Neuronal stem cell (in vitro differentiated cells): ENCODE results near the gene MPPED1.

Experiments used
- DNase-seq: peaks from one replicate; pipeline ENCODE4 v3.0.0-alpha.2; 2013; ENCODE audit warnings: low spot score
- H2AFZ ChIP-seq: one replicate; pipeline ENCODE4 v1.6.1; 2013; ENCODE audit warnings: mild to moderate bottlenecking, low read length, inconsistent platforms
- H2AK5ac ChIP-seq: 2 replicates; pipeline ENCODE4 v1.6.1; 2013; ENCODE audit warnings: low read depth, mild to moderate bottlenecking, inconsistent platforms, low read length, moderate library complexity, mixed read lengths
- H2BK120ac ChIP-seq: 2 replicates; pipeline ENCODE4 v1.6.1; 2013; ENCODE audit warnings: low read depth, mild to moderate bottlenecking, inconsistent platforms, low read length, moderate library complexity, mixed read lengths
- H2BK12ac ChIP-seq: one replicate; pipeline ENCODE4 v1.6.1; 2013; ENCODE audit warnings: low read length, inconsistent platforms
- H2BK15ac ChIP-seq: 2 replicates; pipeline ENCODE4 v1.6.1; 2013; ENCODE audit warnings: mild to moderate bottlenecking, low read length, inconsistent platforms, mixed read lengths
- H2BK5ac ChIP-seq: one replicate; pipeline ENCODE4 v1.6.1; 2013; ENCODE audit warnings: inconsistent platforms, mild to moderate bottlenecking, low read length, moderate library complexity
- H3K14ac ChIP-seq: one replicate; pipeline ENCODE4 v1.6.1; 2013; ENCODE audit warnings: low read length, inconsistent platforms
- H3K18ac ChIP-seq: 2 replicates; pipeline ENCODE4 v1.6.1; 2013; ENCODE audit warnings: low read length, inconsistent platforms
- H3K23ac ChIP-seq: 2 replicates; pipeline ENCODE4 v1.6.1; 2013; ENCODE audit warnings: low read depth, mild to moderate bottlenecking, mixed read lengths, low read length, inconsistent platforms; ENCODE audit not compliant: poor library complexity
- H3K27ac ChIP-seq: replicated peaks from 3 replicates; pipeline ENCODE4 v1.5.1; 2013; ENCODE audit warnings: low read length, inconsistent platforms
- H3K27me3 ChIP-seq, 3 experiments: 2 replicates each; pipeline ENCODE4 v1.6.1; 2013; ENCODE audit warnings: low read length in 3 of 3, mild to moderate bottlenecking in 2 of 3, inconsistent platforms in 1 of 3, low read depth in 1 of 3, mixed read lengths in 1 of 3, moderate library complexity in 1 of 3; ENCODE audit not compliant: control insufficient read depth in 3 of 3, insufficient read depth in 3 of 3
- H3K36me3 ChIP-seq, 2 donors: replicated peaks in 1 of 2; 2 replicates each; pipeline ENCODE4 v1.6.1; 2013; ENCODE audit warnings: low read length in 2 of 2; ENCODE audit not compliant: control insufficient read depth in 2 of 2, insufficient read depth in 2 of 2
- H3K4ac ChIP-seq: 2 replicates; pipeline ENCODE4 v1.6.1; 2013; ENCODE audit warnings: inconsistent platforms, mild to moderate bottlenecking, low read length, moderate library complexity
- H3K4me1 ChIP-seq, 2 donors: 1 replicate in 1 of 2; 2 replicates in 1 of 2; pipeline ENCODE4 v1.6.1; 2013; ENCODE audit warnings: low read length in 2 of 2, low read depth in 1 of 2; ENCODE audit not compliant: control insufficient read depth in 2 of 2, insufficient read depth in 1 of 2
- H3K4me2 ChIP-seq: one replicate; pipeline ENCODE4 v1.6.1; 2013; ENCODE audit warnings: mild to moderate bottlenecking, low read length, inconsistent platforms; ENCODE audit not compliant: insufficient read depth, poor library complexity, severe bottlenecking
- H3K4me3 ChIP-seq, 2 donors: 2 replicates each; pipeline ENCODE4 v1.5.1; 2013; ENCODE audit warnings: low read length in 2 of 2, mild to moderate bottlenecking in 2 of 2, inconsistent platforms in 1 of 2, moderate library complexity in 1 of 2
- H3K79me1 ChIP-seq: one replicate; pipeline ENCODE4 v1.6.1; 2013; ENCODE audit warnings: low read depth, mild to moderate bottlenecking, inconsistent platforms, low read length, moderate library complexity
- H3K9ac ChIP-seq: one replicate; pipeline ENCODE4 v1.6.1; 2013; ENCODE audit warnings: mild to moderate bottlenecking, low read depth, low read length, inconsistent platforms; ENCODE audit not compliant: poor library complexity
- H3K9me3 ChIP-seq, 2 donors: replicated peaks in 1 of 2; 2 replicates each; pipeline versions ENCODE3 to v1.6.1; 2013; ENCODE audit warnings: low read length in 2 of 2, mild to moderate bottlenecking in 2 of 2, inconsistent platforms in 1 of 2, low read depth in 1 of 2, mixed read lengths in 1 of 2, moderate library complexity in 1 of 2; ENCODE audit not compliant: control insufficient read depth in 2 of 2, insufficient read depth in 1 of 2
- H4K8ac ChIP-seq: one replicate; pipeline ENCODE4 v1.6.1; 2013; ENCODE audit warnings: low read depth, mild to moderate bottlenecking, inconsistent platforms, low read length, moderate library complexity
- H4K91ac ChIP-seq: one replicate; pipeline ENCODE4 v1.6.1; 2013; ENCODE audit warnings: low read length, low read depth, mild to moderate bottlenecking, inconsistent platforms; ENCODE audit not compliant: poor library complexity
- WGBS, 2 donors: extraction: QIAGEN DNeasy Blood & Tissue Kit; methylation state at CpG; one replicate each; pipeline ENCODE4 v1.1.7; 2013; ENCODE audit warnings: missing lambda C conversion rate in 2 of 2, mixed read lengths in 1 of 2; ENCODE audit not compliant: insufficient read length in 2 of 2, insufficient replicate concordance in 1 of 2; ENCODE audit errors: extremely low coverage in 2 of 2; 5-methylcytosine and 5-hydroxymethylcytosine counted together

The MPPED1 gene

GRCh38 chr22:43396321-43396933, 15.4 kb upstream of the MPPED1 start:
- no peak overlapping the region for H3K4me2 ChIP-seq
- no peak overlapping the region for H4K8ac ChIP-seq

GRCh38 chr22:43396934-43397457, 14.8 kb upstream of the MPPED1 start:
- H3K27ac ChIP-seq: no peak overlapping the region
- no peaks in the 10 kb centered on the region for H3K36me3 ChIP-seq
- peak overlapping the region; percentile 78 for H2BK120ac ChIP-seq
- H2AK5ac ChIP-seq: peak overlapping the region; percentile 95
- H2BK15ac ChIP-seq: peak overlapping the region; percentile 95
- no CpG with 5 or more reads among the region's 23 CpGs for WGBS, 2 donors
- no peak overlapping the region for H3K23ac ChIP-seq
- DNase-seq: no peak
- H3K79me1 ChIP-seq: no peaks in the 10 kb centered on the region
- peak overlapping the region; percentile 83 for H3K18ac ChIP-seq
- no peak overlapping the region for H4K91ac ChIP-seq
- no peaks in the 10 kb centered on the region for H3K9me3 ChIP-seq
- peak overlapping the region; percentile 55 for H2BK5ac ChIP-seq
- no peak overlapping the region for H2AFZ ChIP-seq
- H3K4me2 ChIP-seq: no peak overlapping the region
- no peak overlapping the region for H4K8ac ChIP-seq
- H3K4me3 ChIP-seq: no peak overlapping the region
- H3K14ac ChIP-seq: peak overlapping the region; percentile 76
- peak overlapping the region; percentile 78 for H2BK12ac ChIP-seq
- peaks cover 0 to 20% (median 0%) of the 10 kb centered on the region in 3 experiments for H3K27me3 ChIP-seq
- H3K4me1 ChIP-seq: peaks cover 0 to 14% of the 10 kb centered on the region in 2 donors
- H3K4ac ChIP-seq: no peak overlapping the region
- H3K9ac ChIP-seq: peak overlapping the region; percentile 60

More at GRCh38 chr22:43396321-43396933, 15.4 kb upstream of the MPPED1 start:
- WGBS, 2 donors: no CpG with 5 or more reads among the region's 17 CpGs
- Histone ChIP-seq H3K27ac (no peak overlapping the region), H2AFZ (no peak overlapping the region), H3K23ac (peak overlapping the region; percentile 9), H3K4me1 (peaks cover 0 to 14% of the 10 kb centered on the region in 2 donors), H3K18ac (peak overlapping the region; percentile 83), H2BK5ac (peak overlapping the region; percentile 55), H3K79me1 (no peaks in the 10 kb centered on the region), H2BK15ac (peak overlapping the region; percentile 95), H2AK5ac (peak overlapping the region; percentile 95), H4K91ac (no peak overlapping the region), H3K9ac (no peak overlapping the region), H3K36me3 (no peaks in the 10 kb centered on the region), H2BK120ac (peak overlapping the region; percentile 78), H2BK12ac (peak overlapping the region; percentile 78), H3K27me3 (peaks cover 0 to 20% (median 0%) of the 10 kb centered on the region in 3 experiments), H3K4ac (no peak overlapping the region), H3K9me3 (no peaks in the 10 kb centered on the region), H3K4me3 (no peak overlapping the region), H3K14ac (peak overlapping the region; percentile 76)
- no peak for DNase-seq

GRCh38 chr22:43397766-43398165, 14.0 kb upstream of the MPPED1 start:
- Histone ChIP-seq H3K4me1 (peaks cover 0 to 9% of the 10 kb centered on the region in 2 donors), H3K23ac (no peak overlapping the region), H3K9ac (no peak overlapping the region), H3K27me3 (peaks cover 0 to 20% (median 0%) of the 10 kb centered on the region in 3 experiments), H3K14ac (no peak overlapping the region), H3K9me3 (no peaks in the 10 kb centered on the region), H2BK15ac (peak overlapping the region; percentile 95), H3K18ac (peak overlapping the region; percentile 29), H3K4ac (no peak overlapping the region), H3K4me2 (no peak overlapping the region), H3K4me3 (no peak overlapping the region), H3K36me3 (no peaks in the 10 kb centered on the region), H4K8ac (no peak overlapping the region), H2BK12ac (no peak overlapping the region), H2BK120ac (peak overlapping the region; percentile 40), H2AFZ (no peak overlapping the region), H3K79me1 (no peaks in the 10 kb centered on the region), H2BK5ac (peak overlapping the region; percentile 7), H3K27ac (no peak overlapping the region), H2AK5ac (peak overlapping the region; percentile 62), H4K91ac (no peak overlapping the region)
- no peak for DNase-seq
- WGBS, 2 donors: no CpG with 5 or more reads among the region's 7 CpGs

- Histone ChIP-seq H3K18ac (no peak overlapping the region), H2BK12ac (no peak overlapping the region), H2BK120ac (peak overlapping the region; percentile 40), H3K9me3 (no peaks in the 10 kb centered on the region), H3K27me3 (peaks cover 0 to 20% (median 0%) of the 10 kb centered on the region in 3 experiments), H4K91ac (no peak overlapping the region), H3K4me3 (no peak overlapping the region), H3K9ac (no peak overlapping the region), H3K27ac (no peak overlapping the region), H2AFZ (no peak overlapping the region), H3K4me2 (no peak overlapping the region), H3K23ac (no peak overlapping the region), H3K4ac (no peak overlapping the region), H2AK5ac (peak overlapping the region; percentile 72), H4K8ac (no peak overlapping the region), H2BK15ac (peak overlapping the region; percentile 95), H3K14ac (no peak overlapping the region), H3K4me1 (peaks cover 0 to 6% of the 10 kb centered on the region in 2 donors), H3K36me3 (no peaks in the 10 kb centered on the region), H2BK5ac (peak overlapping the region; percentile 7), H3K79me1 (no peaks in the 10 kb centered on the region)
- WGBS, 2 donors: no CpG with 5 or more reads among the region's 5 CpGs
- no peak for DNase-seq
Measured at GRCh38 chr22:43398246-43398645, 13.6 kb upstream of the MPPED1 start.
